ENCODE data around the gene KCNMA1. TPM values are rescaled to one million over a fixed set of nuclear protein-coding genes. Genes with fewer than 3 reads are reported as not detected.

Gene KCNMA1
- total RNA-seq, 4 donors from 2014 or later = 68.4 to 170 (median 119) TPM

DNA sequence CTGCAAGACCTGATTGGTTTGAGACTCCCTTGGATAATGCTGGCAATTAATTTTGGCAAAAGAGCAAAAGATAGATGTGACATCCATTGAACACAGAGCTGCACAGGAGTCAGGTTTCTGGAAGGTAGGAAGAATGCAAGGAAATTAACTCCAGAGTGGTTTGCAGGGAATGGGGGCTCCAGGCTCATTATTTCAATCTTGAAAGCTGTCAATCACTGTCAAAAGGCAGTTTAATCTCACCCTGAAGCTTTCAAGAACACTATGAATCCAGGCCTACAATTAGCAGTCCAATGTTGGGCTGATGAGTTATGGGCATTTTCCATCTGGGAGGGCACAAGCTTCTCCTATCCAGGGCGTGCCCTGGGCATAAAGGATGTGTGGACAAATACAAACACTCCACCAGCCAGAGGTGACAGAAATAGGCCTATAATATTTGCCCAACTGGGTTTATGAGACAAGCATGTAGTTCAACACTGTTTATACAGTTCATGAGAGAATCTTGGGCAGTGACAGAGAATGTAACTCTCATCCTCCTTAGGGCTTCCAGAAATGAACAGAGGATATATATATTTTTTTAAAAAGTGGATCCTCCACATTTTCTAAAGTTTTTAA, 80.5 kb downstream of the KCNMA1 start:
- 69% methylated on average over 1 of the region's 1 CpG; no CpG with 5 or more reads in 1 of the 2 donors for WGBS, 2 donors (ENCODE audit: low coverage in 1 of 2)
- no peak for DNase-seq
- no peaks in the 10 kb centered on the region for H3K9me3 ChIP-seq
- TF ChIP-seq POLR2AphosphoS5 (IDR thresholded peaks at IDR 0.05) (no peak), POLR2A (IDR thresholded peaks at IDR 0.05) (no peak), EP300 (IDR thresholded peaks at IDR 0.05; ENCODE audit: low read depth) (no peak)
- TF ChIP-seq, protein P1, sequence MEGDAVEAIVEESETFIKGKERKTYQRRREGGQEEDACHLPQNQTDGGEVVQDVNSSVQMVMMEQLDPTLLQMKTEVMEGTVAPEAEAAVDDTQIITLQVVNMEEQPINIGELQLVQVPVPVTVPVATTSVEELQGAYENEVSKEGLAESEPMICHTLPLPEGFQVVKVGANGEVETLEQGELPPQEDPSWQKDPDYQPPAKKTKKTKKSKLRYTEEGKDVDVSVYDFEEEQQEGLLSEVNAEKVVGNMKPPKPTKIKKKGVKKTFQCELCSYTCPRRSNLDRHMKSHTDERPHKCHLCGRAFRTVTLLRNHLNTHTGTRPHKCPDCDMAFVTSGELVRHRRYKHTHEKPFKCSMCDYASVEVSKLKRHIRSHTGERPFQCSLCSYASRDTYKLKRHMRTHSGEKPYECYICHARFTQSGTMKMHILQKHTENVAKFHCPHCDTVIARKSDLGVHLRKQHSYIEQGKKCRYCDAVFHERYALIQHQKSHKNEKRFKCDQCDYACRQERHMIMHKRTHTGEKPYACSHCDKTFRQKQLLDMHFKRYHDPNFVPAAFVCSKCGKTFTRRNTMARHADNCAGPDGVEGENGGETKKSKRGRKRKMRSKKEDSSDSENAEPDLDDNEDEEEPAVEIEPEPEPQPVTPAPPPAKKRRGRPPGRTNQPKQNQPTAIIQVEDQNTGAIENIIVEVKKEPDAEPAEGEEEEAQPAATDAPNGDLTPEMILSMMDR (IDR thresholded peaks at IDR 0.05) = no peak
- peaks cover 10 to 55% (median 28%) of the 10 kb centered on the region in 4 donors for H3K4me1 ChIP-seq
- intact Hi-C loops (cut with DNase I; ENCODE audit: low total_unique reads) (no loop called here), in situ Hi-C loops (cut with MboI; ENCODE audit: low pct_ligation_motif_present in 1 of 4, low pct_unique_long_range_greater_than_20kb in 1 of 4, low sequenced_read_pairs in 3 of 4) (no loop called here)
- H3K27me3 ChIP-seq = no peaks in the 10 kb centered on the region
- no peak overlapping the region for H3K4me3 ChIP-seq
- peak overlapping the region; percentile 30 to 78 (median 72) for H3K27ac ChIP-seq
- no peaks in the 10 kb centered on the region for H3K36me3 ChIP-seq

DNA sequence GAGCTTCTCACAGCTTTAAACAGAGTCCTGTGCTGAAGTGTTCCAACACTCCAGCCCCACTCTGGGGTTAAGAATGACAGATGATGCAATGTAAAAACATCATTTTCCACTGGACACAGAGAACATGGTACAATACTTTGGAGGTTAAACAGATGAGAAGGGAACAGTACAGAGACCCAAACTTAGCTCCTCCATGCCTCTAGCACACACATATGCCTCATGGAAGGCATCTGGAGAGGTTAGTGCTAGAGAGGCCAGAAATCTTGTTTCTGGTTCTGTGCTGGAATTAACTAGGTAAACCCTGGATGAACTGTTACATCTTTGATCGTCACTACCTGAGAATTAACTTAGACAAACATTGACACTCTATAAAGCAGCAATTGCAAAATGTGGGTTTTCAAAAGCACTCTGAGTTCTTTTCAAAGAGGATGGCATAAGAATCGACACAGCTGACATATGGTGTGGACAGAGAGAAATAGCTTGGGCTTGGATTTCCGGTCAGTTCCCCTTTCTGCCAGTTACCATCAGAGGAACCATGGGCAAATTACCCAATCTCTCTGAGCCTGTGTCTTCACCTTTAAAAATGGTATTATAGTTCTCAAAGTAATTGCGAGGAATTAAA, 81.9 kb downstream of the KCNMA1 start:
- peak overlapping the region; percentile 50 to 78 (median 72) for H3K27ac ChIP-seq
- intact Hi-C loops (cut with DNase I; ENCODE audit: low total_unique reads) = no loop called here

DNA sequence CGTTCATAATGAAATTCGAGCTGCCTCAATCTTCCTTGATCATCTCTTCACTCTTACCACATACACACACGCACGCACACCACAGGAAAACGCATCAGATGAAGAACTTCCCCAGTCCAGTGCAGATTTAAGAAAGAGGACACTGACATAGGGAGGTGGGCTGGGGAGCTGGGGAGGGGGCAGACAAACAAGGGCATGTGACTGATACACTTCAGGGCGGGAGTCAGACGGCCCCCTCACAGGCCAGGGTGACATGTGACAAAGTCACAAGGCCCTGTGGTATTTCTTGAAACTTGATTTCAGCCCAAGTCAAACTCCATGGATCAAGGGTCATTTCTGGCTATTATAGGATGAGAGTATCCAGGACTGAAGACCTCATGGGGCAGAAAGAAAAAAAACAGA, 82.6 kb downstream of the KCNMA1 start:
- no peaks in the 10 kb centered on the region for H3K27me3 ChIP-seq
- peak overlapping the region; percentile 50 to 78 (median 72) for H3K27ac ChIP-seq
- peaks cover 10 to 50% (median 26%) of the 10 kb centered on the region in 4 donors for H3K4me1 ChIP-seq
- in situ Hi-C loops (cut with MboI; ENCODE audit: low pct_ligation_motif_present in 1 of 4, low pct_unique_long_range_greater_than_20kb in 1 of 4, low sequenced_read_pairs in 3 of 4) (no loop called here), intact Hi-C loops (cut with DNase I; ENCODE audit: low total_unique reads) (no loop called here)
- H3K4me3 ChIP-seq = no peak overlapping the region
- H3K9me3 ChIP-seq = no peaks in the 10 kb centered on the region
- H3K36me3 ChIP-seq = no peaks in the 10 kb centered on the region
- TF ChIP-seq POLR2AphosphoS5 (IDR thresholded peaks at IDR 0.05) (no peak), POLR2A (IDR thresholded peaks at IDR 0.05) (no peak), EP300 (IDR thresholded peaks at IDR 0.05; ENCODE audit: low read depth) (no peak)
- TF ChIP-seq, protein P1 (IDR thresholded peaks at IDR 0.05) = no peak
- WGBS, 2 donors (ENCODE audit: low coverage in 1 of 2) = 61 to 65% methylated on average over 5 to 7 of the region's 7 CpGs
- DNase-seq = peak; percentile 23

More for the DNA sequence above, 81.9 kb downstream of the KCNMA1 start:
- H3K36me3 ChIP-seq = no peaks in the 10 kb centered on the region
- peaks cover 10 to 50% (median 26%) of the 10 kb centered on the region in 4 donors for H3K4me1 ChIP-seq
- no peak overlapping the region for H3K4me3 ChIP-seq
- no peaks in the 10 kb centered on the region for H3K9me3 ChIP-seq
- TF ChIP-seq POLR2A (IDR thresholded peaks at IDR 0.05) (no peak), EP300 (IDR thresholded peaks at IDR 0.05; ENCODE audit: low read depth) (peak; percentile 64), POLR2AphosphoS5 (IDR thresholded peaks at IDR 0.05) (peak; percentile 21 to 85 (median 75))
- 72 to 88% methylated on average over 3 to 4 of the region's 4 CpGs for WGBS, 2 donors (ENCODE audit: low coverage in 1 of 2)
- in situ Hi-C loops (cut with MboI; ENCODE audit: low pct_ligation_motif_present in 1 of 4, low pct_unique_long_range_greater_than_20kb in 1 of 4, low sequenced_read_pairs in 3 of 4) = no loop called here
- no peak for DNase-seq
- no peaks in the 10 kb centered on the region for H3K27me3 ChIP-seq

DNA sequence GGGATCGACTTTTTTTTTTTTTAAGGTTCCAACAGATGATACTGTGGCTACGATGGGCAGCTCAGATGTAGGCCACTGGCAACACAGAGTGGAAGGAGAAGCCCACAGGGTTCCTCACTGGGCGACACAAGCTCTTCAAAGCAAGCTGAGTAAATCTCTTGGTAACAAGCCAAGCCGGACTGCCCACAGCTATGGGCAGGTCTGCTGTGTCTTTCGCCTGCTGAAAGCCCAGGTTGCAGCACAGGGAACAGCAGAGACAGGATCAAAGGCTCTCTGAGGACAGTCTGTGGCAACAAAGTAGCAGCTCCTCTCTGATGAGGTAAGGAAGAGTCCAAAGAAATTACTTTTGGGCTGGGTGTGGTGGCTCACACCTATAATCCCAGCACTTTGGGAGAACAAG, 83.6 kb downstream of the KCNMA1 start:
- TF ChIP-seq EP300 (IDR thresholded peaks at IDR 0.05; ENCODE audit: low read depth) = no peak
- no peak for TF ChIP-seq POLR2AphosphoS5 (IDR thresholded peaks at IDR 0.05)
- TF ChIP-seq, protein P1 (IDR thresholded peaks at IDR 0.05) = no peak
- TF ChIP-seq POLR2A (IDR thresholded peaks at IDR 0.05) = no peak
- peaks cover 10 to 50% (median 26%) of the 10 kb centered on the region in 4 donors for H3K4me1 ChIP-seq
- H3K27me3 ChIP-seq = no peaks in the 10 kb centered on the region
- H3K27ac ChIP-seq = peak overlapping the region; percentile 50 to 78 (median 72)
- intact Hi-C loops (cut with DNase I; ENCODE audit: low total_unique reads) = no loop called here
- H3K36me3 ChIP-seq = no peaks in the 10 kb centered on the region
- H3K9me3 ChIP-seq = no peaks in the 10 kb centered on the region
- no peak for DNase-seq
- 40 to 71% methylated on average over 1 to 5 of the region's 5 CpGs for WGBS, 2 donors (ENCODE audit: low coverage in 1 of 2)
- in situ Hi-C loops (cut with MboI; ENCODE audit: low pct_ligation_motif_present in 1 of 4, low pct_unique_long_range_greater_than_20kb in 1 of 4, low sequenced_read_pairs in 3 of 4) = no loop called here
- H3K4me3 ChIP-seq = no peak overlapping the region
